ENCODE data around the gene PRDM16. TPM values are rescaled to one million over a fixed set of nuclear protein-coding genes. Genes with fewer than 3 reads are reported as not detected.

Gene PRDM16
- total RNA-seq, 4 donors from 2014 or later = 0.19 to 1.6 (median 0.36) TPM

GRCh38 chr1:3350506-3351261 lies 281.7 kb downstream of the PRDM16 start:
- no peaks in the 10 kb centered on the region for H3K9me3 ChIP-seq
- no peak for DNase-seq (ENCODE audit: low spot score in 2 of 2)
- H3K27me3 ChIP-seq = peaks cover 75% of the 10 kb centered on the region
- peaks cover 30% of the 10 kb centered on the region for H3K4me1 ChIP-seq
- WGBS = 39% methylated on average over 11 of the region's 20 CpGs
- H3K27ac ChIP-seq = no peak overlapping the region
- no peaks in the 10 kb centered on the region for H3K36me3 ChIP-seq
- no peak for TF ChIP-seq EP300 (IDR thresholded peaks at IDR 0.05)
- no peak for TF ChIP-seq CTCF (IDR thresholded peaks at IDR 0.05)
- TF ChIP-seq POLR2AphosphoS5 (IDR thresholded peaks at IDR 0.05) = no peak
- TF ChIP-seq POLR2A (IDR thresholded peaks at IDR 0.05) = no peak
- H3K4me3 ChIP-seq = no peak overlapping the region

GRCh38 chr1:3351449-3352298 lies 282.7 kb downstream of the PRDM16 start:
- Histone ChIP-seq H3K4me1 (peaks cover 30% of the 10 kb centered on the region), H3K27me3 (peaks cover 76% of the 10 kb centered on the region), H3K27ac (peak overlapping the region; percentile 65), H3K4me3 (no peak overlapping the region), H3K9me3 (no peaks in the 10 kb centered on the region), H3K36me3 (no peaks in the 10 kb centered on the region)
- 51% methylated on average over 10 of the region's 11 CpGs for WGBS
- TF ChIP-seq POLR2A (IDR thresholded peaks at IDR 0.05) (no peak), CTCF (IDR thresholded peaks at IDR 0.05) (no peak), POLR2AphosphoS5 (IDR thresholded peaks at IDR 0.05) (no peak), EP300 (IDR thresholded peaks at IDR 0.05) (no peak)
- no peak for DNase-seq (ENCODE audit: low spot score in 2 of 2)

GRCh38 chr1:3352299-3352951 lies 283.4 kb downstream of the PRDM16 start:
- Histone ChIP-seq H3K9me3 (no peaks in the 10 kb centered on the region), H3K36me3 (no peaks in the 10 kb centered on the region), H3K4me3 (no peak overlapping the region), H3K27me3 (peaks cover 81% of the 10 kb centered on the region), H3K4me1 (peaks cover 30% of the 10 kb centered on the region), H3K27ac (peak overlapping the region; percentile 65)
- TF ChIP-seq EP300 (IDR thresholded peaks at IDR 0.05) (peak; percentile 21), POLR2A (IDR thresholded peaks at IDR 0.05) (no peak)
- WGBS = 19% methylated on average over 26 of the region's 30 CpGs
- no peak for DNase-seq (ENCODE audit: low spot score in 2 of 2)

- 45% methylated on average over 8 of the region's 13 CpGs for WGBS
- Histone ChIP-seq H3K4me3 (no peak overlapping the region), H3K9me3 (no peaks in the 10 kb centered on the region), H3K27ac (peak overlapping the region; percentile 65), H3K36me3 (no peaks in the 10 kb centered on the region), H3K27me3 (peaks cover 84% of the 10 kb centered on the region), H3K4me1 (peaks cover 30% of the 10 kb centered on the region)
- DNase-seq (ENCODE audit: low spot score in 2 of 2) = no peak
- TF ChIP-seq POLR2A (IDR thresholded peaks at IDR 0.05) = no peak
- TF ChIP-seq POLR2AphosphoS5 (IDR thresholded peaks at IDR 0.05) = no peak
- no peak for TF ChIP-seq CTCF (IDR thresholded peaks at IDR 0.05)
- no peak for TF ChIP-seq EP300 (IDR thresholded peaks at IDR 0.05)
These were observed 283.9 kb downstream of the PRDM16 start for GRCh38 chr1:3352952-3353331.

- no peak for TF ChIP-seq POLR2AphosphoS5 (IDR thresholded peaks at IDR 0.05)
- TF ChIP-seq CTCF (IDR thresholded peaks at IDR 0.05) = no peak
- Histone ChIP-seq H3K4me3 (no peak overlapping the region), H3K9me3 (no peaks in the 10 kb centered on the region), H3K4me1 (peaks cover 30% of the 10 kb centered on the region), H3K27ac (no peak overlapping the region), H3K27me3 (peaks cover 84% of the 10 kb centered on the region), H3K36me3 (no peaks in the 10 kb centered on the region)
- DNase-seq (ENCODE audit: low spot score in 2 of 2) = no peak
- 88% methylated on average over 8 of the region's 8 CpGs for WGBS
These were observed 284.9 kb downstream of the PRDM16 start for GRCh38 chr1:3353876-3354275.
